ENCODE results near the gene TRIP12.
A peak's percentile ranks its signal among the peaks of the same experiment; 100 is the strongest.
"Not testable (repeated sequence)": the region's sequence is repeated elsewhere in the genome, so short reads cannot be mapped to it uniquely, and the experiment has no call there.

The TRIP12 gene

GRCh38 chr2:229779650-229780049 lies 142.2 kb downstream of the TRIP12 start:
- DNase-seq (ENCODE audit: low read depth), result no peak
- H3K4me3 ChIP-seq (ENCODE audit: low read depth, low read length), result no peak overlapping the region
- TF ChIP-seq CTCF (IDR thresholded peaks at IDR 0.05; ENCODE audit: insufficient read depth, low read depth, low read length, missing control alignments), result no peak

- DNase-seq (ENCODE audit: low read depth), result no peak
- TF ChIP-seq CTCF (IDR thresholded peaks at IDR 0.05; ENCODE audit: insufficient read depth, low read depth, low read length, missing control alignments), result no peak
- no peak overlapping the region for H3K4me3 ChIP-seq (ENCODE audit: low read depth, low read length)
These were observed 144.1 kb downstream of the TRIP12 start for GRCh38 chr2:229777716-229778115.

GRCh38 chr2:229775614-229776313 lies 146.0 kb downstream of the TRIP12 start:
- TF ChIP-seq CTCF (IDR thresholded peaks at IDR 0.05; ENCODE audit: insufficient read depth, low read depth, low read length, missing control alignments), result no peak
- peak; percentile 10 for DNase-seq (ENCODE audit: low read depth)
- no peak overlapping the region for H3K4me3 ChIP-seq (ENCODE audit: low read depth, low read length)

- no peak for DNase-seq (ENCODE audit: low read depth)
- TF ChIP-seq CTCF (IDR thresholded peaks at IDR 0.05; ENCODE audit: insufficient read depth, low read depth, low read length, missing control alignments), result no peak
- no peak overlapping the region for H3K4me3 ChIP-seq (ENCODE audit: low read depth, low read length)
These were observed 147.6 kb downstream of the TRIP12 start for GRCh38 chr2:229774237-229774636.

GRCh38 chr2:229768235-229768634 lies 153.6 kb downstream of the TRIP12 start:
- no peak overlapping the region for H3K4me3 ChIP-seq (ENCODE audit: low read depth, low read length)
- TF ChIP-seq CTCF (IDR thresholded peaks at IDR 0.05; ENCODE audit: insufficient read depth, low read depth, low read length, missing control alignments), result no peak
- DNase-seq (ENCODE audit: low read depth), result no peak

- no peak for DNase-seq (ENCODE audit: low read depth)
- TF ChIP-seq CTCF (IDR thresholded peaks at IDR 0.05; ENCODE audit: insufficient read depth, low read depth, low read length, missing control alignments), result no peak
- H3K4me3 ChIP-seq (ENCODE audit: low read depth, low read length), result no peak overlapping the region
These were observed 156.1 kb downstream of the TRIP12 start for GRCh38 chr2:229765721-229766120.

GRCh38 chr2:229761663-229762062 lies 160.1 kb downstream of the TRIP12 start:
- H3K4me3 ChIP-seq (ENCODE audit: low read depth, low read length), result no peak overlapping the region
- TF ChIP-seq CTCF (IDR thresholded peaks at IDR 0.05; ENCODE audit: insufficient read depth, low read depth, low read length, missing control alignments), result no peak
- no peak for DNase-seq (ENCODE audit: low read depth)

- not testable (repeated sequence) for H3K4me3 ChIP-seq (ENCODE audit: low read depth, low read length); DNase-seq (ENCODE audit: low read depth)
These were observed 164.3 kb downstream of the TRIP12 start for GRCh38 chr2:229757462-229757861.
